ENCODE data around the gene CCDC9B.

DNA sequence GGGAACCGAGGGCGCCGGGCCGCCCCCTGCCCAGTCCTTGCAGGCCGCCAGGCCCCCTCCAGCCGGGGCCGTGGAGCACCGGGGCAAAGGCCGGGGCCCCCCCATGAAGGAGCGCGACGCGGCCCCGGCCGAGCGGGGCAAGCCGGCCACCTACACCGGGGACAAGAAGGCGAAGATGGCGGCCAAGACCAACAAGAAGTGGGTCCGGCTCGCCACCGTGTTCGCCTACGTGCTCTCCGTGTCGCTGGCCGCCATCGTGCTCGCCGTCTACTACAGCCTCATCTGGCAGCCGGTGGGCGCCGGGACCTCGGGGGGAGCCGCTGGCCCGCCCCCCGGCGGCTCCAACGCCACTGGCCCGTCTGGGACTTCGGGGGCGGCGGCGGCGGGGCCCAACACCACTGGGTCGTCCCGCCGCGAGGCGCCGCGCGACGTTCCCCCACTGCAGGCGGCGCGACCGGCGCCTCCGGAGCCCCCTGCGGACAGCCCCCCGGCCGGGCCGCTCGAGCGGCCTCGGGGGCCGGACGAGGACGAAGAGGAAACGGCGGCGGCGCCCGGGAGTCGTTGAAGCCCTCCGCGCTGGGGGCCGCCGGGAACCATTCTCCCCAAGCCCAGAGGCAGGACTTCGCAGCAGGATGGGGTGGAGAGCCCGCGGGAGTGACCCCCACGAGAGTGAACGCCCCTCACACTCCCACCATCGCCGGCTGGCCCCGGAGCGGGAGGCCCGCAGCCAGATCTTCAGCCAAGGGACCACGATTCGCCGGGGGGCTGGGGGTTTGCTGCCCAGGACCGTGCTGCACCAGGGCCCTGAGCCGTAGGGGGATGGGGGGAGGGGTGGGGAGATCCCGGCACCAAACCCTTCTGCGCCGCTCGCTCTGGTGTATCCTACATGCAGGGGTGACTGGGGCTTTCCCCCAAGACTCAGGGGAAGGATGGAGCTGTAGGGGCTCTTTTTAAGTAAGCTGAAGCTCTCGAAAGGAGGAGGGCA is 16.5 kb downstream of the CCDC9B start:
- TF ChIP-seq, protein P1, sequence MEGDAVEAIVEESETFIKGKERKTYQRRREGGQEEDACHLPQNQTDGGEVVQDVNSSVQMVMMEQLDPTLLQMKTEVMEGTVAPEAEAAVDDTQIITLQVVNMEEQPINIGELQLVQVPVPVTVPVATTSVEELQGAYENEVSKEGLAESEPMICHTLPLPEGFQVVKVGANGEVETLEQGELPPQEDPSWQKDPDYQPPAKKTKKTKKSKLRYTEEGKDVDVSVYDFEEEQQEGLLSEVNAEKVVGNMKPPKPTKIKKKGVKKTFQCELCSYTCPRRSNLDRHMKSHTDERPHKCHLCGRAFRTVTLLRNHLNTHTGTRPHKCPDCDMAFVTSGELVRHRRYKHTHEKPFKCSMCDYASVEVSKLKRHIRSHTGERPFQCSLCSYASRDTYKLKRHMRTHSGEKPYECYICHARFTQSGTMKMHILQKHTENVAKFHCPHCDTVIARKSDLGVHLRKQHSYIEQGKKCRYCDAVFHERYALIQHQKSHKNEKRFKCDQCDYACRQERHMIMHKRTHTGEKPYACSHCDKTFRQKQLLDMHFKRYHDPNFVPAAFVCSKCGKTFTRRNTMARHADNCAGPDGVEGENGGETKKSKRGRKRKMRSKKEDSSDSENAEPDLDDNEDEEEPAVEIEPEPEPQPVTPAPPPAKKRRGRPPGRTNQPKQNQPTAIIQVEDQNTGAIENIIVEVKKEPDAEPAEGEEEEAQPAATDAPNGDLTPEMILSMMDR (IDR thresholded peaks at IDR 0.05), result no peak
- TF ChIP-seq POLR2A (IDR thresholded peaks at IDR 0.05) (no peak), EP300 (IDR thresholded peaks at IDR 0.05) (no peak)
